ENCODE results near the gene FER1L5.

Gene FER1L5

DNA sequence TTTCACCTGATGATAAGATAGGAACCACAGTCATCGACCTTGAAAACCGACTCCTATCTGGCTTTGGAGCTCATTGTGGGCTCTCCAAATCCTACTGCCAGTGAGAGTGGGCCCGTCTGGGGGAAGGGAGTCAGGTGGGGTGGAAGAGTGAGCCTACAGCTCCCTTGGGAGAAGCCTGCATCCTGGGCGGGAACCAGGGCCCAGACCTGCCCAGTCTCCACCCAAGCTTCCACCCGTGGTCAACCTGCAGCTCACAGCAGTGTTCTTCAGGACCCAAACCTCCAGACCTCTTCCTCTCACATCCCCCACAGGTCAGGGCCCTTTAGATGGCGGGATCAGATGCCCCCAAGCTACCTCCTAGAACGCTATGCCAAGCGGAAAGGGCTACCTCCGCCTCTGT lies 57.1 kb downstream of the FER1L5 start:
- no peak for DNase-seq

DNA sequence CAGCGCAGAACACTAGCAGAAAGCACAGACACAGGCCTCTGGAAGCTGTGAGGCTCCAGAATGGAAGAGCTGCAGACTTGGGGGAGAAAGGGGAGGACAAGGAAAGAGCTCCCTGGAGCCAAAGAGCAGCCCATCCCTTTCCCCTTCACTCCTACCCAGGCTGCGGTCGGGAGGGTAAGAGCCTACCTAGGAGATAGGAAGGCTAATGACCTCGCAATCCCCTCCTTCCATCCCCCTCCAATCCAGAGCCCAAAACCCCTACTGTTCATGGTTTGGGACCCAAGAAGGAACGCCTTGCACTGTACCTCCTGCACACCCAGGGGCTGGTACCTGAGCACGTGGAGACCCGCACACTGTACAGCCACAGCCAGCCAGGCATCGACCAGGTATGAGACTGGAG lies 57.5 kb downstream of the FER1L5 start:
- DNase-seq, result no peak

DNA sequence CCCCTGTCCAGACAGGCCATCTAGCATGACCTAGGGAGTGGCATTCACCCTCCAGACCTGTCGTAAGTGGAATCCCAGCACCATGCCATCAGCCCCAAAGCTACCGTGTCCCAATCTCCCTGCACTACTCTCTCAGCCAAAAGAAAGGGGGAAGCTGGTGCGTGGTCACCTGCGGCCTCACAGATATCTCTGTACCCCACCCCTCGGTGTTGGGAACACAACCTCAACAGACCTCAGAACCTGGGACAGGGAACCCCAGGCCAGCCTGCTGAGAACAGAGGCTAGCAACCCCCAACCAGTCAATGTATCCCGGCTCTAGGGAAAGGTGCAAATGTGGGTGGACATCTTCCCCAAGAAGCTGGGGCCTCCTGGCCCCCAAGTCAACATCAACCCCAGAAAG lies 59.1 kb downstream of the FER1L5 start:
- no peak for DNase-seq

DNA sequence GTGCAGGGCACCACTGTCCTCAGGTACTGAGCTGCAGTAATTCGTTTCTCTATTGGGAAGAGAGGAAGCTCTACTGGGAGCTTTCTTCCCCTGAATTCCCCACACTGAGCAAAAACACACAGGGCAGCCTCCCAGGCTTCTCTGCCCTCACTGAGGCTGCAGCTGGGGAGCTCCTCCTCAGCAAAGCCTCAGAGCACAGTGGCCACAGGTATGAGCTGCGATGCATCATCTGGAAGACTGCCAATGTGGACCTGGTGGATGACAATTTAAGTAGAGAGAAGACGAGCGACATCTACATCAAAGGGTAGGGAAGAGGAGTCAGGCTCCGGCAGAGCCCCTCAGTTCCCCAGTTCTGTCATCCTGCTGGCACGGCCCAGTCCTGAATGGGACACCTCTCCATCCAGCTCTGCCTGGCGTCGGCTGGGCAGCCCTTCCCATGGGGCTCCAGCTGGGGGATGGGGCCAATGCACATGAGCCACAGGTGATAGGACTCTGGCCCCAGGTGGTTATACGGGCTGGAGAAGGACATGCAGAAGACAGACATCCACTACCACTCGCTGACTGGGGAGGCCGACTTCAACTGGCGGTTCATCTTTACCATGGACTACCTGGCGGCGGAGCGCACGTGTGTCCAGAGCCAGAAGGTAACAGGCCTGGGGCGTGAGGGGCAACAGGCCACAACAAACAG lies 59.7 kb downstream of the FER1L5 start:
- DNase-seq, result no peak

DNA sequence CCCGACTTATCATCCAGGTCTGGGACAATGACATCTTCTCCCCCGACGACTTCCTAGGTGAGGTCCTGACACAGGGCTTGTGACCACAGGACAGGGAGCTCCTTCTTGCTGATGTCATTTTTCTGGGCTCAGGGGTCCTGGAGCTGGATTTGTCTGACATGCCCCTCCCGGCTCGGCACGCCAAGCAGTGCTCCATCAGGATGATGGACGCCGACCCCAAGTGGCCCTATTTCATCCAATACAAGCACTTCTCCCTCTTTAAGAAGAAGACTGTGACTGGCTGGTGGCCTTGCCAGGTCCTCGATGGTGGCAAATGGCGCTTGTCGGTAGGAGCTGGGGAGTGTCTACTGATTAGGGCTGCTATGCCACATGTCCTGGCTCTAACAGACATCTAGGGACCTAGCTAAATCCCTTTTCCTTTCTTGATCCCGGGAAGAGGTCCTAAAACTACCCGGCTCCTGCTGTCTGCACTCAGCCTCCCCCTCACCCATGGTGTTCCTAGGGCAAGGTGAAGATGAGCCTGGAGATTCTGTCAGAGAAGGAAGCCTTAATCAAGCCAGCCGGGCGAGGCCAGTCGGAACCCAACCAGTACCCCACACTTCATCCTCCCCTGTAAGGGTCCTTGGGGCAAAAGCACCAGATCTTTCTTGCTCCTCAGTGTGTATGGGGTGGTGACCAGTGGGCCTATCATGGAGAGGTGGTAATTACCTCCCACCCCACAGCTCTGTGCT lies 60.6 kb downstream of the FER1L5 start:
- no peak for DNase-seq

DNA sequence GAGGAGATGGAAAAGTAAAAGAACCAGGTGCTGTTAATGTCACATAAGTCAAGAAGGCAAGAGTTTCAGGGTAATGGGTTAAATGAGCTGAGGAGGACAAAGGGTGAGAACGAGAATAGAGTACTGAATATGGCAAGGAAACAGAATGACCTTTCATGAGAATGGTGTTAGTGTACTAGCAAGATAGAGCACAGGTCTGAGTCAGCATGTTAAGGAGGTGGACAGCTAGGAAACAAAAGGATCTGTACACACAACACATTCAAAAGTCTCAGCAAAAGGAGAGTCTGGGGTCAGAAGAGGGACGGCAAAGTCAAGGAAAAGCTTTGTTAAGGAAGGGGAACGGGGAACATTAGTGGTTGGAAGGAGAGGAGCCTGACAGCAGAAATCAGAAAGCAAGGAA lies 68.4 kb downstream of the FER1L5 start:
- DNase-seq, result no peak

DNA sequence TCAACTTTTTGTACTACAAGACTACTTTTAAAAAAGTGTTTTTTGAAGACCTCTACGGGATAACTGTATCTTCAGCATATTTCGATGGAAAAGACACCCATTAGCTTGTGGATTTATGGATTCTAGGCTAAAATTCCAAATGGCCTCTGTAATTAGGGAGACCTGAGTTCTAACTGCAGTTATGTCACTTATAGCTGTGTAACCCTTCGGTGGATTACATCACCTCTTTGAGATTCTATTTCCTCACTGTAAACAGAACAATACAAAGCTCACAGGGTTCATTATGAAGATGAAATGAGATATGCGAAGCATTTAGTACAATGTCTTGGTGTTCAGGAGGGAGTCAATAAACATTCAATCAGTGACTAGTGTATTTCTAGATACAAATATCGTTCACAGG lies 73.1 kb downstream of the FER1L5 start:
- DNase-seq, result no peak

DNA sequence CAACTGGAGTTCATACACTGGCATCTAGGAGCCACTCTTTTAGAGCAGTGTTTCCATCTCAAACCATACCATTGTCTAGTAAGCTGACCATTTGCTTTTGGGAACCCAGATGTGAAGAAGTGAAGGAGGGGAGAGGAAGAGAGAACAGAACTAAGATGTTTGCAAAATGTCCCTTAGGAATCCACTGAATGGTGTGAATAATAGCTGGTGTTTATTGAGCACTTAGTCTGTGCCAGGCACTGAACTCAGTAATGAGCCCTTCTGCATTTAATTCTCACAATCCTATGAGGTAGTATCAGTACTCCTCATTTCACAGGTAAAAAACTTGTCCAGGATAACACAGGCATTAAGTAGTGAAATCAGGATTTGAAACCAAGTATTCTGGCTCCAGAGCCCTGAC lies 73.8 kb downstream of the FER1L5 start:
- DNase-seq, result no peak

DNA sequence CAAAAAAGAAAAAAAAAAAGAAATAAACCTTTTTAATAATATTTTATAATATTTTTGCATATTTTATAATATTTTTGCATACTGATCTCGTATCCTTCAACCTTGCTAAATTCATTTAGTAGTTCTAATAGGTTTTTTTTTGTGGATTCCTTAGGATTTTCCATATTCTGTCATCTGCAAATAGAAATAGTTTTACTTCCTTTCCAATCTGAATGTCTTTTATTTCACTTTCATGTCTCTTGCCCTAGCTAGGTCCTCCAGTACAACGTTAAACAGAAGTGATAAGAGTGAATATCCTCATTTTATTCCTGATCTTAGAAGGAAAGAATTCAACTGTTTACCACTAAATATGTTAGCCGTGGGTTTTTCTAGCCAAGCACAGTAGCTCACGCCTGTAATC lies 83.6 kb downstream of the FER1L5 start:
- no peak for DNase-seq

DNA sequence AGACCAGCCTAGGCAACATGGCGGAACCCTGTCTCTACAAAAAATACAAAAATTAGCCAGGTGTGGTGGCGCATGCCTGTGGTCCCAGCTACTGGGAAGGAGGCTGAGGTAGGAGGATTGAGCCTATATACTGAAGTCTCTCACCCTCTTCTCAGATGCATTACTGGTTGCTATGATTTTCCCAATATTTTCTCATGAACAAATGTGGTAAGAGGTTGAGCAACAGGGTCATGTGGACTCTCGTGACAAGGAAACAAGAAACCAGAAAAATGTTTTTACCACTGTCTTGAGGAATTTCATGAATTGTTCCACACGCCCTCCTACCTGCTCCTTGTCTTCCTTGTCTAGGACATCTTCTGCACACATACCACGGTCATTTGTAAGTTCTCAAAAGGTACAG lies 84.9 kb downstream of the FER1L5 start:
- no peak for DNase-seq

DNA sequence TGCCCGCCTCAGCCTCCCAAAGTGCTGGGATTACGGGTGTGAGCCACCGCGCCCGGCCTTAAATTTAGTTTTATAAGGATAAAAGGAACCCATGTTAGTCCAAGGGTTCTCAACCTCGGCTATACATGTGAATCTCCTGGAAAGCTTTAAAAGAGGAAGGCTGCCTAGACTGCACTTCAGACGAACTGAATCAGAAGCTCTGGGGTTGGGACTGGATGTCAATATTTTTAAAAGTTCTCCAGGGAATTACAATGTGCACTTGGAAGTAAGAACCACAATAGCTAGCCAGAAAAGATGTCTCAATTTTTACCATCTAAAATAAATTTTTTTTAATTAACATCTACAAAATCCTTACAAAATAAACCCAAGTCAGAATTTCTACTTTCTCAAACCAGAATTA lies 87.2 kb downstream of the FER1L5 start:
- DNase-seq, result no peak

DNA sequence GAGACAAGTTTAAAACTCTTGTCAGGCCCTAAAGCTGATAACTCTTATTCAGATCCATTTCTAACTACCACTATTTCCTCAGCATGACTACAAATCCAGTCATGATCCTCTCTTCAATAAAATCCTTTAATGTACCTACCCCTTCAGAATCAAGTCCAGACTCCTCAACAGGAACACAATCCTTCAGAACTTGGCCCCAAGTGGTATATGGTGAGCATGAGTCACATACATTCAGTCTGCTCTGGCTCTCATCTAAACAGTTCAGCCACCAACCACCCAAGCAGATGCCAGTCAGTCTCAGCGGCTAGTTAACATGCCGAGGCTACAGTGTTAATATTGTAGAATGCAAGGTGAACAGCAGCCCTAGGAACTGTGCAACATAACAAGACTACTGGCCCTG lies 87.6 kb downstream of the FER1L5 start:
- DNase-seq, result no peak

DNA sequence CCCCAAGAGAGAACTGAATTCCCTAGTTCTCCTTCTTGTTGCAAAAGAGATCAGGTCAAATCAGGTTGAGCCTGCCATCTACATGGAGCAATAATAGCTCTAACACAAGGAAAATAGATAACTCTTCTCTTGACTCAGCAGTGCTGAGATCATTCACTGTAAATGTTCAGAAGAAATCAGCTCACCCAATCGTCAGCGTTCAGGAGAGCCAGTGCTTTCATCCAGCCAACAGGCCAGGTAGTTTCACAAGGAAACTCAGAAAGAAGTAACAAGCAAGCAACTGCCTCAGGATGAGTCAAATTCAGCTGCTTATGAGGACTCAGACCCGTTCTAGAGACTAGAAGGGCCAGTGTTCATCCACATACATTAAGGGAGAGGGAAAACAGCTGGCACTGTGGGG lies 91.4 kb downstream of the FER1L5 start:
- no peak for DNase-seq

DNA sequence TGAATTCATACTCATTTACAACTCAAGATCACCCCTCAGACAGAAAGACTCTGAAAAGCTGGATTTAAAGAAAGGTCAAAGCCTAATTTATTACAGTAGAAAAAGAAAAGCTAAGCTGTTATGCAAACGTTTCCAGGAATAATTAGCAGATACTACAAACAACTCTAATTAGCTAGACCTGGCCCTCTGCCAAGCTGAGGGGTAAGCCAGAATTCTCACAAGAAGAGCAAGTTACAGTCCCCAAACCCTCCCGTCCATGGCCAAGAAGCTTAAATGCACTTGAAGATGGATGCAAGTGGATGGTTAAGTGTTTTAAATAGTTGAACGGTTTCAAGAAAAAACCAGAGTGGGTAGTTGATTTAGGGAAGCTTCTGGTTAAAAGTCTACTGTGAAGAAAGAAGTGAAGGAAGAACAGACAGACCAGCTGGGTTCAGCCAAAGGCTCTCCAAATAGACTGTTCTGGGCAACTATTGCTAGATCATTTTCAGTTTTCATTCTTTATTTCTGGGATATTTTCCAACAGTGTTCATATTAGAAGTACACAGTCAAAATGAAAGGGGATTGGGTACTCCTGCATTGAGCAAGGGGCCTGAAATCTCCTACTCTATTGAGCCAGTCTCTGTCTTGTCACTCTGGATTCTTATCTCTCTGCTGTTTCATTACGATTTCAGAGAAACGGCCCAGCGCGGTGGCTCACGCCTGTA lies 92.5 kb downstream of the FER1L5 start:
- DNase-seq, result no peak

DNA sequence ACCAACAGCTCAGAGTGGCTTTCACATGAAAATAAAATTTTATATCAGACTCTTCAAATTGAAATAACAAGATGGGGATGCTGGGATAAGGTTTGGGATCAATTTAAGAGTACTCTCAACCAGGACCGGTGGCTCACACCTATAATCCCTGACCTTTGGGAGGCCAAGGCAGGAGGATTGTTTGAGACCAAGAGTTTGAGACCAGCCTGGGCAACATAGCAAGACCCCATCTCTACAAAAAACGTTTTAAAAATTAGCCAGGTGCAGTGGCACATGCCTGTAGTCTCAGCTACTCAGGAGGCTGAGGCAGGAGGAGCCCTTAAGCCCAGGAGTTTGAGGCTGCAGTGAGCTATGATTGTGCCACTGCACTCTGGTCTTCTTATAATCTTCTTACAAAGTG lies 94.7 kb downstream of the FER1L5 start:
- no peak for DNase-seq

DNA sequence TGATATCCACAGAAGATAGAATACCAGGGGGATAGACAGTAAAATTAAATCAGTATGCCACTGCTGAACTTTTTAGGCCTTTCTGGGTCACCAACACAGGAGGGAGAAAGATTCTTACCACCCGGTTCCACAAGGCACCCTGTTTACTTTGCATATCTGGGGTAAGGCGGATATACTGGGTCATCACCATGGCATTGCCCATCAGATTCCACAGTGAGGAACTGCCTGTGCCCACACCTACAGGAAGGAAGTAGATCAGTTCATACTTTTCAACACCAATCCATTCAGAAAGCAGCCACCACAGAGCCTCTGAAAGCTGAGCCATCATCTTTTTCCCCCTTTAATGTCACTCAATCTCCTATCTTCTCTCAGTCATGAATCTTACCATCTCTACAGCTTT lies 95.3 kb downstream of the FER1L5 start:
- DNase-seq, result no peak

DNA sequence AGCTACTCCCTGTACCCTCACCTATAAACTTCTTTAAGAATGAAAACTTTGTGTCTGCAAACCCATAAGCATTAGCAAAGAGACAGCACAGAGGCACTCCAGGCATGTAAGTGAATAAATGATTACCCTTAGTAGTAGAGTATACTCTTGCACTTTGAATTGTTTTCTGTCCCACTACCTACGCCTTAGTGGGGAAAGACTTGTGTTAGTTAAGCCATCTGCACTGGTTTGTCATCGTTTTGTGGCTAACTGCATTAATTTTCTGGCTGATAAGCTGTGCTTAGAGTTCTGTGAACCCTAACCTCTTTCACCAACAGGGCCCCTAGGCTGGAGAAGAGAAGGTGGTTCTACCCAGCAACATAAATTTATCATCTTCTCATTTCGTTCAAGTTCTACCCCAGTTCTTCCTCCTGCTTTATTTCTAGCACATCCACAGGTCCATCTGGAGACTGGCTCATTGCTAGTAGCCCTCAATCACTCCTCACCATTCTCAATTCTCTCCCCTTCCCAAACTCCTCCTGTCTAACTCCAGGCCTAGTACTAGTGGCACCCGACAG lies 96.6 kb downstream of the FER1L5 start:
- DNase-seq, result no peak

DNA sequence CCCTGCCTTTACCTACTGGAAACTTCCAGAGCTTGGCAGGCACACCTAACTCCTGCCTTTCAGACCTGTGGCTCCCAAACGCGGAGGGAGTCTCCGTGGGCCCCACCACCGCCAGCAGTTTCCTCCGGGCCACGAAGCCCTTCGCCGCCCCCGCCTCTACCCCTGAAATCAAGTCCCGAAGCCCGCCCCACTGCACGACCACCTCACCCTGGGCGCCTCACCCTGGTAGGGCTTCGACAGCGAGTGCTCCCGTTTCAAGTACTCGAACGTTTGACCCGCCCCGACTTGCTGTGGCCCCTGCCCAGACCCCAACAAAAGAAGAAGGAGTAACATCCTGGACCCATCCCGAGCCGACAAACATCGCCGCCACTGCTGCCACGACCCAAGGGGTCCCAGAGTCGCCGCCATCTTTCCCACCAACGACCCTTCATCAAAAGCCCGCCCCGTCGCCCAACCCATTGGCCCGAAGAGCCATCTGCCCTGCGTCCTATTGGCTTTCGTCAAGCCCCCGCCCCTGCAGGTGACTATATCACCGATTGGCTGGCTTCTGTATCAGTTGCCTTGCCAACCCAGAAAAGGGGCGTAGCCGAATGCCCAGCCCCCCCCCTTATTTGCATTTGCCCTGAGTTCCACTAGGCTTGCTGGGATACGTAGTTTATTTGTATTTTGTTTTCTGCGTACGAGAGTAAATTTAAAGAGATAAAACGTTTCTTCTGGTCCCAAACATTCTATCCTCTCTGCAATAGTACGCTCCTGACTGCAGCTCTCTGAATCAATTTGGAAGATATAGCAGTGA lies 97.3 kb downstream of the FER1L5 start, which contains the start of gene LMAN2L:
Gene LMAN2L, minus strand, starts transcription at position 432 of the 796 bp plus-strand sequence. Its CDS starts 24 bp downstream, at position 408.
- DNase-seq, result peak; percentile 97

DNA sequence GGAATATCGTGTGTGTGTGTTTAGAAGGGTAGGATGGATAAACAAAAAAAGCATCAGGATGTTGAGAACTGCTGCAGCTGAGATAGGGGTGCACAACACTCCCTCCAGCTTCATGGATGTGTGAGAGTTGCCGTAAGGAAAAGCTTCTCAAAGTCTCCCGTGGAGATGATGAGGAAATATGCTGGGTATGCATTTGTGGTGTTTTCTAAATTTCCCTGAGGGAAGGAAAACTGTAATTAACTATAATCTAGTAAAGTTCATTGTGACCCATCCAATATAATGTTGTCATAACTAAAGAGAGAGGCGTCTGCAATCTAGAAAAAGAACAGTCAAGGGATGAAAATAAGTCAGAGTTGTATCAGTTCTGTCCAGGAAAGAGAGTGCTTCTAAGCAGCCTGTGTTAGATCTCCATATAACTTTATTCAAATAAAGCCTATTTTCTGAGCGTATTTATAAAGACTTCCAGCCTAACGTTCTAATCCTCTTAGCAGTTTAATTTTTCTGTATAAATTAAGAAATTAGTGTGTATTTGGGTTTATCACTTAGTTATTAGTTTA lies 104.6 kb downstream of the FER1L5 start:
- peak; percentile 23 for DNase-seq

DNA sequence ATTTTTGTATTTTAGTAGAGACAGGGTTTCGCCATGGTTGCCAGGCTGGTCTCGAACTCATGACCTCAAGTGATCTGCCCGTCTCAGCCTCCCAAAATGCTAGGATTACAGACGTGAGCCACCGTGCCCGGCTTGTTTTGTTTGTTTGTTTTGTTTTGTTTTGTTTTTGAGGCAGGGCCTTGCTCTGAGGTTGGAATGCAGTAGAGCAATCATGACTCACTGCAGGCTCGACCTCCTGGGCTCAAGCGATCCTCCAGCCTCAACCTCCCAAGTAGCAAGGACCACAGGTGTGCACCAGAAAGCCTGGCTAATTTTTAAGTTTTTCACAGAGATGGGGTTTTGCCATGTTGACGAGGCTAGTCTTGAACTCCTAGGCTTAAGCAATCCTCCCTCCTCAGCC lies 109.2 kb downstream of the FER1L5 start:
- DNase-seq, result no peak

DNA sequence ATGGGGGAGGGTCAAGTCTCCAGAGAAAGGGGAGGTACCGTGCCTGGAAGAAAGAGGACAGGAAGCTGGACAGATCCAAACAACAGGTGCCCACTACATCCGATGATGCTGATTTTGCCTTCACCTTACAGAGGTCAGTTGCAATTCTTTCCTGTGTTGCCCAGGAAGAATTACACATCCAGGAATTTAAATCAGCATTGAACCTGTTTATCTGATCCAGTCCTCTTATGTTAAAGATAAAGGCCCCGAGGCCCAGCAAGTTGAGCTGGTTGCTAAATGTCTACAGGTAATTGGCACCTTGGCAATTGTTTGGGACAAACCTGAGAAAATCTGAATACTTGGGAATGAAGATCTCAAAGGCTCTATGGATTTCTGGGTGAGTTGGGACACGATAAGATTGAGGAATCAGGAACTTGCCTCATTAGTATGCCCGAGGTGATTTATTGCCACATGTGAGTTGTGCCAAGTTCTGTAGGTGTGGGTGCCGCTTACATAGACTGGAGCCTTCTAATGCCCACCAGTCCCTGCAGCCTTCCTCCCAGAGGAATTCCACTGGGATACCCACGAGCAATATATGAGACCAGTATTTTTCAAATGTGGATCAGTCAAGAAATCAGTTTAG lies 111.2 kb downstream of the FER1L5 start:
- DNase-seq, result no peak

DNA sequence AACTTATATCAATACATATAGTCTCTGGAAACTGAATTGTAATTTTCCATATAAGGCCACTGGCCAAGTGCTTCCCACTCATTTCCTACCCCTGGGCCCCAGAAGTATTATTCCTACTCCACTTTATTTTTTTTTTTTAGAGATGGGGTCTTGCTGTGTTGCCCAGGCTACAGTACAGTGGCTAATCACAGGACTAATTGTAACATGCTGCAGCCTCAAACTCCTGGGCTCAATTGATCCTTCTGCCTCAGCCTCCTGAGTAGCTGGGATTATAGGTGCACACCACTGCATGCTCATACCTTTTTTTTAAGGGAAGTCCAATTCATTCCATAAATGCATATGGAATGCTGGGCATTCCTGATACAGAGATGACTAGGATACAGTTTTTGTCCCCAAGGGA lies 111.8 kb downstream of the FER1L5 start:
- DNase-seq, result no peak
